NAMALWA (cell line): ENCODE results near the gene RPL5.

ENCODE experiments used
- DNase-seq: peaks from one replicate; pipeline ENCODE4 v3.0.0-alpha.2; 2015; ENCODE audit warnings: low spot score

Gene RPL5

GRCh38 chr1:92855236-92855635, 23.4 kb downstream of the RPL5 start:
- no peak for DNase-seq

GRCh38 chr1:92857817-92858216, 26.0 kb downstream of the RPL5 start:
- no peak for DNase-seq

GRCh38 chr1:92858564-92859399, 26.9 kb downstream of the RPL5 start:
- peak; percentile 93 for DNase-seq

- no peak for DNase-seq
Observed at GRCh38 chr1:92859400-92860039, 27.7 kb downstream of the RPL5 start.

- DNase-seq = no peak
Observed at GRCh38 chr1:92862605-92863004, 30.8 kb downstream of the RPL5 start.

- DNase-seq = no peak
Observed at GRCh38 chr1:92864131-92864530, 32.3 kb downstream of the RPL5 start.

DNA sequence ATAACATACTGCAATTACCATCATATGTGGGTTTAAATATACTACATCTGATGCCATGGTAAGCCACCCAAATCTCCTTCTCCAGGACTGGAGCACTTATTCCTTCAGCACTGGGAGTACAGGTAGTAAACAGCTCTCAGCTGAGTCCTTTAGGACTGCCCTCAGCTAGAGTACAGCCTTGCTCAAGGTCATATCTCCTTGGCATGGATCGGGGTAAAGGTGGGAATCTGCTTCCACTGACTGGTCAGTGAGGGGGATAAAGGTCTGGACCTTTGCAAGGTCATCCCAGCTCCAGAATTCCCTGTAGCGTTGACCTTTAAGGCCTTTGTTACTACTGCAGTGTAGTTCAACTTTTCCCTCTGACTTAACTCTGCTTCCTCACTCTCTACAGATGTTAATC, 38.8 kb downstream of the RPL5 start:
- DNase-seq = no peak

GRCh38 chr1:92872719-92873118, 40.9 kb downstream of the RPL5 start:
- no peak for DNase-seq

GRCh38 chr1:92874987-92875386, 43.1 kb downstream of the RPL5 start:
- no peak for DNase-seq

DNA sequence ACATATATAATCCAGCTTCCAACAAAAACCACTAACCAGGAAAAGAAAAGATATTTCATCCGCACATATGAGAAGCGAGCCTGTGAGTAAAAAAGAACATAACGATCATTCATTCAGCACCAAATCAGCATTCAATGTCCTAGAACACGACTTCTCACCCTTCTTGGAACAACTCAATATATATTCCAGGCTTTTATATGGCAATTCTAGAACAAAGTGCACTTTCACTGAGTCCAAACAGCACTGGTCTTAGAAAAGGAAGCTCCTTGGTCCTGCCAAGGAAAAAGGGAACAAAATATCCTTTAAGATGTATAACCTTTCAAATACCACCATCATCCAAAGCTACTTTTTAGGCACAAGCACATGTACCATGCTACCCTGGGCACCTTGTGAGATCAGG, 44.5 kb downstream of the RPL5 start:
- no peak for DNase-seq

- DNase-seq = no peak
Observed at GRCh38 chr1:92877081-92877711, 45.4 kb downstream of the RPL5 start.

- no peak for DNase-seq
Observed at GRCh38 chr1:92877792-92878191, 46.0 kb downstream of the RPL5 start.

- DNase-seq = no peak
Observed at GRCh38 chr1:92879316-92879968, 47.6 kb downstream of the RPL5 start.

DNA sequence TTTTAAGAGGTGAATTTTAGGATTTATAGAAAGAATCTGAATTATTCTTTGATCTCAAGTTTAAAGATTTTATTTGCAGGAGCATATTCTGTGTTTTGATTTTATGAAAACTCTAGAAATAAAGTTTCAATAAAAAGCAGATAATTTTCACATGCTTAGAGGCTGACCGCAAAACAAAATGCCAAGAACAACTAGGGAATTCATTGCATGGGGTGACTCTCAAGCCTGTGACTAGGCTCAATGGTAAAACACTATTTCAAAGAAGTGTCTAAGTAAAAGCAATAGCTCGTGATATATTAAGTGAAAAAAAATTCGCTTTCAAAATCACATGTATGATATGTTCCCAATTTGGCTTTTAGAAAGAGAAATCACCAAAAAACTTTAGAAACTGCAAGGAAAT, 49.6 kb downstream of the RPL5 start:
- DNase-seq = no peak

GRCh38 chr1:92882819-92883218, 51.0 kb downstream of the RPL5 start:
- peak; percentile 35 for DNase-seq

- no peak for DNase-seq
Observed at GRCh38 chr1:92883297-92883696, 51.5 kb downstream of the RPL5 start.

GRCh38 chr1:92884195-92884594, 52.4 kb downstream of the RPL5 start:
- DNase-seq = no peak

DNA sequence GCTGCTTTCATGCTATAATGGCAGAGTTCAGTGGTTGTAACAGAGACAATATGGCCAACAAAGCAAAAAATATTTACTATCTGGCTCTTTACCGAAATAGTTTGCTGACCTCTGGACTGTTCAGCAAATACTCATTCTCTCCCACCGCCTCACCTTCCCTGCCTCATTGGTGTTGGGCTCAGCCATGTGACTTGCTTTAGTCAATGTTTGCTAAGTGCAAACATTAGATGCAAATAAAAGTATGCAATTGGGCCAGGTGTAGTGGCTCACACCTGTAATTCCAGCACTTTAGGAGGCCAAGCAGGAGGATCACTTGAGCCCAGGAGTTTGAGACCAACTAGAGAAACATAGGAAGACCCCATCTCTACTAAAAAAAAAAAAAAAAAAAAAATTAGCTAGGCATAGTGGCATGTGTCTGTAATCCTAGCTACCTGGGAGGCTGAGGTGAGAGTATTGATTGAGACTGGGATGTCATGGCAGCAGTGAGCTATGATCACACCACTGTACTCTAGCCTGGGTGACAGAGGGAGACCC, 55.1 kb downstream of the RPL5 start:
- no peak for DNase-seq

DNA sequence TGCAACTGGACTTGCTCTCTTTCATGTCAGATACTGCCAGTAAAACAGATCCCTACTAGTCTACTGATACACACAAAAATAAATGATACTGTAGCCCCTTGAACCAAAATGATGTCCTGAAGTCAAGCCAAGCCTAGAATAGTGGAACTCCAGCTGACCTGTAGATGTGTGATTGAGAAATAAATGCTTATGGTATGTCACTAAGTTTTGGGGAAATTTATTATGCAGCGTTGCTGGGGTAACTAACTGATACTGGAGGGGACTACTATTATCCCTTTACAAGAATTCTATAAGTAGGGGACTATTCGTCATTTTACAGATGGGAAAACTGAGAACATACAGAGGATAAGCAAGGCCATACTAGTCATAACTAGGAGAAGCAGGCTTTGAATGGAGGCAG, 55.6 kb downstream of the RPL5 start:
- DNase-seq = no peak
